Measurements from ENCODE around the gene PUM2. TPM values are rescaled to one million over a fixed set of nuclear protein-coding genes. Genes with fewer than 3 reads are reported as not detected.
A peak's percentile ranks its signal among the peaks of the same experiment; 100 is the strongest.

PUM2 gene
- total RNA-seq, 1 experiment from 2014 or later, result 104 TPM

DNA sequence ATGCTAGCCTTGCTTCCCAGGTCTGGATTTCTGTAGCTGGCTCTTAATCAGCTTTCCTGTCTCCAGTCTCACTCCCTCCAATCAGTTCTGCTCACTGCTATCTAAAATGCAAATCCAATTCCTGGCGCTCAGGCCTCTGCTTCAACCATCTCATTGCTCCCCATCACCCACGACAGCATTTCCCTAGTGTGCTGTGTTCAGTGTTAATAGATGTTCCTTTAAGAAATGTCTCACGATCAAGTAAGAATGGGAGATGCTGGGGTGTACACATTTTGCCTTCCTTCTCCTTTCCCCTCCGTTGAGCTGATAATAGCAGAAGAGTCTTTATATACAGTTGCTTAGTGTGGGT, 1.6 kb upstream of the PUM2 start (continued):
- TF ChIP-seq, protein P1, sequence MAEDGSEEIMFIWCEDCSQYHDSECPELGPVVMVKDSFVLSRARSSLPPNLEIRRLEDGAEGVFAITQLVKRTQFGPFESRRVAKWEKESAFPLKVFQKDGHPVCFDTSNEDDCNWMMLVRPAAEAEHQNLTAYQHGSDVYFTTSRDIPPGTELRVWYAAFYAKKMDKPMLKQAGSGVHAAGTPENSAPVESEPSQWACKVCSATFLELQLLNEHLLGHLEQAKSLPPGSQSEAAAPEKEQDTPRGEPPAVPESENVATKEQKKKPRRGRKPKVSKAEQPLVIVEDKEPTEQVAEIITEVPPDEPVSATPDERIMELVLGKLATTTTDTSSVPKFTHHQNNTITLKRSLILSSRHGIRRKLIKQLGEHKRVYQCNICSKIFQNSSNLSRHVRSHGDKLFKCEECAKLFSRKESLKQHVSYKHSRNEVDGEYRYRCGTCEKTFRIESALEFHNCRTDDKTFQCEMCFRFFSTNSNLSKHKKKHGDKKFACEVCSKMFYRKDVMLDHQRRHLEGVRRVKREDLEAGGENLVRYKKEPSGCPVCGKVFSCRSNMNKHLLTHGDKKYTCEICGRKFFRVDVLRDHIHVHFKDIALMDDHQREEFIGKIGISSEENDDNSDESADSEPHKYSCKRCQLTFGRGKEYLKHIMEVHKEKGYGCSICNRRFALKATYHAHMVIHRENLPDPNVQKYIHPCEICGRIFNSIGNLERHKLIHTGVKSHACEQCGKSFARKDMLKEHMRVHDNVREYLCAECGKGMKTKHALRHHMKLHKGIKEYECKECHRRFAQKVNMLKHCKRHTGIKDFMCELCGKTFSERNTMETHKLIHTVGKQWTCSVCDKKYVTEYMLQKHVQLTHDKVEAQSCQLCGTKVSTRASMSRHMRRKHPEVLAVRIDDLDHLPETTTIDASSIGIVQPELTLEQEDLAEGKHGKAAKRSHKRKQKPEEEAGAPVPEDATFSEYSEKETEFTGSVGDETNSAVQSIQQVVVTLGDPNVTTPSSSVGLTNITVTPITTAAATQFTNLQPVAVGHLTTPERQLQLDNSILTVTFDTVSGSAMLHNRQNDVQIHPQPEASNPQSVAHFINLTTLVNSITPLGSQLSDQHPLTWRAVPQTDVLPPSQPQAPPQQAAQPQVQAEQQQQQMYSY (CRISPR knock-in tag; IDR thresholded peaks at IDR 0.05), result no peak
- TF ChIP-seq ESRRA (CRISPR knock-in tag; IDR thresholded peaks at IDR 0.05; ENCODE audit: borderline replicate concordance), result no peak
- no peak for TF ChIP-seq NR1H2 (CRISPR knock-in tag; IDR thresholded peaks at IDR 0.05)
- no peak for TF ChIP-seq ZNF423 (CRISPR knock-in tag; IDR thresholded peaks at IDR 0.05)
- TF ChIP-seq, protein P2, sequence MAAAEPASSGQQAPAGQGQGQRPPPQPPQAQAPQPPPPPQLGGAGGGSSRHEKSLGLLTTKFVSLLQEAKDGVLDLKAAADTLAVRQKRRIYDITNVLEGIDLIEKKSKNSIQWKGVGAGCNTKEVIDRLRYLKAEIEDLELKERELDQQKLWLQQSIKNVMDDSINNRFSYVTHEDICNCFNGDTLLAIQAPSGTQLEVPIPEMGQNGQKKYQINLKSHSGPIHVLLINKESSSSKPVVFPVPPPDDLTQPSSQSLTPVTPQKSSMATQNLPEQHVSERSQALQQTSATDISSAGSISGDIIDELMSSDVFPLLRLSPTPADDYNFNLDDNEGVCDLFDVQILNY (CRISPR knock-in tag; IDR thresholded peaks at IDR 0.05), result no peak
- TF ChIP-seq NFYB (CRISPR knock-in tag; conservative IDR thresholded peaks at IDR 0.05; ENCODE audit: low read depth), result no peak
- no peak for TF ChIP-seq ZNF219 (CRISPR knock-in tag; IDR thresholded peaks at IDR 0.05; ENCODE audit: borderline replicate concordance)
- no peak for TF ChIP-seq GTF2I (CRISPR knock-in tag; conservative IDR thresholded peaks at IDR 0.05)

DNA sequence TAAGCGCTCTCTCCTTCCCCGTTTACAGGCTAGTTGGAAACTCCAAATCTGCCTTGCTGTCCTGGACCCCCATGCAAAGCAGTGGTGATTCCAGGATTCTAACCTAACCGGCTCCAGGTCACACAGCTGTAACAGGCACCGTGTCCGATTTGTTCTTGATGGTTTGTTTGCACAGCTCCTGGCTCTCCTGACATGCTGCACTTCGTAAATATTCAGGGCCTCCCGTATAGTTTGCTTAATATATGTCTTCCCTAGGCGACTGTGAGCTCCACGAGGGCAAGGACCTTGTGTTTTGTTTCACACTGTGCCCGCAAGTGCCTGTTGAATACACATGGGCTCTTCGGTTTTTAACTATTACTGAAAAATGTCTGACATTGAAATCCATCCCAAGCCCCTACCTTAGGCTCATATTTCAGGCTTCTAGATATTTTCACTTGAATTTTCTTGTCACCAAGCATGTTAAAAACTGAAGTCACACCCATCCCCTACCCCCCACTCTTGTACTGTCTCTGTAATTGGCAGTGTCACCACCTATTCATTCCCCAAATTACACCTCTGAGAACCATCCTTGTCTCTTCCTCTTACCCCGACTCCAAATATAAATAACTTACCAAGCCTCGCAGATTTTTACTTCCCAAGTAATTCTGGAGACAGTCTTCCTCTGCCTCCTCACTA, 1.0 kb upstream of the PUM2 start:
- H3K4me1 Mint-ChIP-seq, result peaks cover 30% of the 10 kb centered on the region

DNA sequence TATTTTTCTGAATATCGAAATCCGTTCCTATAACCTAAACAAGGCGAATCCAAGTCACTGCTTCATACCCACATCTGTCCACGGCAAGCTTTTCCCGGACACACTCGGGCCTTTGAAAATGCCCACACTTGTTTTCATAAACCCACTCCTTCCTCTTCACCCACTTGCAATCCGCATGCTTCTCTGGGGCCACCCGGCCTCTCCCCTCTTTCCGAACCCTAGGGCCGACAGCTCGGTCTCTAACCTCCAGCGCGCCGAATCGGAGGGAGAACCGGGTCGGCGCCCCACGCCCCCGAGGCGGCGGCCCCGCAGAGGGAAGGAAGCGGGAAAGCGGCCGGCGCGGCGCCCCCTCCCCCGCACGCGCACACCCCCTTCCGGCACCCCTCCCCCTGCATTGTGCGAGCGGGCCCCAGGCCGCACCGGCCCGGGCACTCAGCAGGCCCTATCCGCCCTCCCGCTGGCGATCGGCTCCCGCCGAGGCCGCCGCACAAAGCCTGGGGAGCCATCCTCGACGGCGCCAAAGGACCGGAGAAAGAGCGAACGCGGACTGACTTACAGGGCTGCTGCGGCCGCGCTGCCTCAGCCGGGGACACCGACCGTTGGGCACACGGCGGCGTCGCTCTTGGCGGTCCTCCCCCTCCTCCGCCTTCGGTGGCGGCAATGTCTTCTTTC, 467 bp downstream of the PUM2 start:
- H3K4me3 Mint-ChIP-seq, result peak overlapping the region; percentile 95
- CTCF ChIA-PET, result no interaction called here
- H3K27ac Mint-ChIP-seq, result peak overlapping the region; percentile 46
- no peaks in the 10 kb centered on the region for H3K27me3 Mint-ChIP-seq (ENCODE audit: low read depth)
- POLR2A ChIA-PET, result no interaction called here
- peak; percentile 65 for DNase-seq (ENCODE audit: low spot score)
- ATAC-seq, result peak; percentile 35
- H3K9me3 Mint-ChIP-seq, result no peaks in the 10 kb centered on the region
- peaks cover 42% of the 10 kb centered on the region for H3K4me1 Mint-ChIP-seq
- peaks cover 4% of the 10 kb centered on the region; the same call in 1 of the 2 replicates for H3K36me3 Mint-ChIP-seq
- TF ChIP-seq, protein P2 (CRISPR knock-in tag; IDR thresholded peaks at IDR 0.05), result peak; percentile 91
- no peak for TF ChIP-seq ZNF396 (CRISPR knock-in tag; IDR thresholded peaks at IDR 0.05; ENCODE audit: borderline replicate concordance)
- TF ChIP-seq ZNF138 (CRISPR knock-in tag; conservative IDR thresholded peaks at IDR 0.05), result no peak
- TF ChIP-seq, protein P3, sequence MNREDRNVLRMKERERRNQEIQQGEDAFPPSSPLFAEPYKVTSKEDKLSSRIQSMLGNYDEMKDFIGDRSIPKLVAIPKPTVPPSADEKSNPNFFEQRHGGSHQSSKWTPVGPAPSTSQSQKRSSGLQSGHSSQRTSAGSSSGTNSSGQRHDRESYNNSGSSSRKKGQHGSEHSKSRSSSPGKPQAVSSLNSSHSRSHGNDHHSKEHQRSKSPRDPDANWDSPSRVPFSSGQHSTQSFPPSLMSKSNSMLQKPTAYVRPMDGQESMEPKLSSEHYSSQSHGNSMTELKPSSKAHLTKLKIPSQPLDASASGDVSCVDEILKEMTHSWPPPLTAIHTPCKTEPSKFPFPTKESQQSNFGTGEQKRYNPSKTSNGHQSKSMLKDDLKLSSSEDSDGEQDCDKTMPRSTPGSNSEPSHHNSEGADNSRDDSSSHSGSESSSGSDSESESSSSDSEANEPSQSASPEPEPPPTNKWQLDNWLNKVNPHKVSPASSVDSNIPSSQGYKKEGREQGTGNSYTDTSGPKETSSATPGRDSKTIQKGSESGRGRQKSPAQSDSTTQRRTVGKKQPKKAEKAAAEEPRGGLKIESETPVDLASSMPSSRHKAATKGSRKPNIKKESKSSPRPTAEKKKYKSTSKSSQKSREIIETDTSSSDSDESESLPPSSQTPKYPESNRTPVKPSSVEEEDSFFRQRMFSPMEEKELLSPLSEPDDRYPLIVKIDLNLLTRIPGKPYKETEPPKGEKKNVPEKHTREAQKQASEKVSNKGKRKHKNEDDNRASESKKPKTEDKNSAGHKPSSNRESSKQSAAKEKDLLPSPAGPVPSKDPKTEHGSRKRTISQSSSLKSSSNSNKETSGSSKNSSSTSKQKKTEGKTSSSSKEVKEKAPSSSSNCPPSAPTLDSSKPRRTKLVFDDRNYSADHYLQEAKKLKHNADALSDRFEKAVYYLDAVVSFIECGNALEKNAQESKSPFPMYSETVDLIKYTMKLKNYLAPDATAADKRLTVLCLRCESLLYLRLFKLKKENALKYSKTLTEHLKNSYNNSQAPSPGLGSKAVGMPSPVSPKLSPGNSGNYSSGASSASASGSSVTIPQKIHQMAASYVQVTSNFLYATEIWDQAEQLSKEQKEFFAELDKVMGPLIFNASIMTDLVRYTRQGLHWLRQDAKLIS (CRISPR knock-in tag; IDR thresholded peaks at IDR 0.05; ENCODE audit: borderline replicate concordance), result no peak
- peak; percentile 58; the same call in 1 of the 2 replicates for TF ChIP-seq NFE2L1 (CRISPR knock-in tag; IDR thresholded peaks at IDR 0.05)
- no peak for TF ChIP-seq SMAD3 (CRISPR knock-in tag; IDR thresholded peaks at IDR 0.05; ENCODE audit: borderline replicate concordance)
- TF ChIP-seq, protein P4, sequence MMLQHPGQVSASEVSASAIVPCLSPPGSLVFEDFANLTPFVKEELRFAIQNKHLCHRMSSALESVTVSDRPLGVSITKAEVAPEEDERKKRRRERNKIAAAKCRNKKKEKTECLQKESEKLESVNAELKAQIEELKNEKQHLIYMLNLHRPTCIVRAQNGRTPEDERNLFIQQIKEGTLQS (CRISPR knock-in tag; conservative IDR thresholded peaks at IDR 0.05), result 0 out of 2 replicates have a peak, but pooled peaks have one; percentile 31
- TF ChIP-seq MYBL2 (CRISPR knock-in tag; IDR thresholded peaks at IDR 0.05), result peak; percentile 84
- no peak; the same call in 1 of the 2 replicates for TF ChIP-seq NFATC4 (CRISPR knock-in tag; IDR thresholded peaks at IDR 0.05)
- TF ChIP-seq EMX1 (CRISPR knock-in tag; IDR thresholded peaks at IDR 0.05), result no peak
- peak; percentile 31; the same call in 1 of the 2 replicates for TF ChIP-seq ZNF423 (CRISPR knock-in tag; IDR thresholded peaks at IDR 0.05)

More for the DNA sequence above, 1.0 kb upstream of the PUM2 start:
- Mint-ChIP-seq H3K27ac (no peak overlapping the region), H3K36me3 (peaks cover 4% of the 10 kb centered on the region; the same call in 1 of the 2 replicates), H3K9me3 (no peaks in the 10 kb centered on the region), H3K4me3 (no peak overlapping the region), H3K27me3 (ENCODE audit: low read depth) (no peaks in the 10 kb centered on the region)
- ChIA-PET POLR2A (interaction anchor here (0.7 to 3.4 kb wide), 2 partner anchors 10 to 96 kb away, joined by 3 to 17 read pairs; partner anchors contain the start of gene RHOB), CTCF (interaction anchor here (0.9 to 2.5 kb wide), 4 partner anchors 27 to 300 kb away, joined by 4 to 16 read pairs (median 4); partner anchors contain the start of gene RHOB)
- TF ChIP-seq MYBL2 (CRISPR knock-in tag; IDR thresholded peaks at IDR 0.05) (no peak), FOXP1 (CRISPR knock-in tag; IDR thresholded peaks at IDR 0.05; ENCODE audit: borderline replicate concordance) (no peak)
- TF ChIP-seq, protein P5, sequence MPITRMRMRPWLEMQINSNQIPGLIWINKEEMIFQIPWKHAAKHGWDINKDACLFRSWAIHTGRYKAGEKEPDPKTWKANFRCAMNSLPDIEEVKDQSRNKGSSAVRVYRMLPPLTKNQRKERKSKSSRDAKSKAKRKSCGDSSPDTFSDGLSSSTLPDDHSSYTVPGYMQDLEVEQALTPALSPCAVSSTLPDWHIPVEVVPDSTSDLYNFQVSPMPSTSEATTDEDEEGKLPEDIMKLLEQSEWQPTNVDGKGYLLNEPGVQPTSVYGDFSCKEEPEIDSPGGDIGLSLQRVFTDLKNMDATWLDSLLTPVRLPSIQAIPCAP (CRISPR knock-in tag; IDR thresholded peaks at IDR 0.05), result no peak
- DNase-seq (ENCODE audit: low spot score) (no peak), ATAC-seq (peak; percentile 3; the same call in 1 of the 2 replicates)
